GM18505 (cell line): ENCODE measurements around the gene NEB.
A peak's percentile ranks its signal among the peaks of the same experiment; 100 is the strongest.

ENCODE experiments used
- ATAC-seq: cut with Tn5 transposase; IDR thresholded peaks from one replicate; pipeline ENCODE4 v1.9.1; 2021; ENCODE audit not compliant: unreplicated experiment
- POLR2A ChIP-seq: IDR thresholded peaks from 4 replicates; pipeline ENCODE4 v1.6.1; 2011; ENCODE audit warnings: borderline replicate concordance; ENCODE audit not compliant: insufficient read depth, insufficient read length; ENCODE audit errors: extremely low read depth

NEB gene

DNA sequence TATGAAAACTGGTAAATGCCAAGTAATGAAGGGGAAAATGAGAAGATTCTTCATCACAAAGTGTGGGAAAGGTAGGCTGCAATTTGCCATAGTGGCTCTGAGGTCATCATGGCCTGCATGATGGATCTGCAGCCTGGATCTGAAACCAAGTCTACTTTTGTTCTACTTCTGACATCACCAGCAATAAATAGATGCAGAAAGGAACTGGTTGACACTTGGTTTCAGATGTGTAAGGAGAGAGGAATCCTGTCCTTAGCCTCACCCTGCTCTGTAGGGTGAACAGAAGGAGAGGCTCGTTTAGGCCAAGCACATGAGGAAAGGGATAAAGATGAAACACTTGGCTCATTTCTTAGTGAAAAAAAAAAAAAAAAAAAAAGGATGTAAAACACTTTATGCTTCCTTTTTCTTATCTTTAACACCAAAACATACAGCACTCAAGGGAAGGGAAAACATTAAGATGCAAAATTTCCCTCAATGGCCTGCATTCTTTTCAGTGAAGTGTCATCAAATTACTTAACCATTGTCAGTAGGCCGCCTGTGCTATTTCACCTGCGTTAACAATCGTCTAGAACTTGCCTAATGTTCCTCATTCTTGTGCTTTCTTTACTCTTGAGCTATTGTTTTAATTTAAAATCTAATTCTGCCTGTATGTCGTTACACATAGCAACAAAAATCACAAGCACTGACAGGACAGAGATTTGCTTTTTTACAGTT, 3.9 kb downstream of the NEB start:
- no peak for TF ChIP-seq POLR2A
- ATAC-seq: peak; percentile 69

DNA sequence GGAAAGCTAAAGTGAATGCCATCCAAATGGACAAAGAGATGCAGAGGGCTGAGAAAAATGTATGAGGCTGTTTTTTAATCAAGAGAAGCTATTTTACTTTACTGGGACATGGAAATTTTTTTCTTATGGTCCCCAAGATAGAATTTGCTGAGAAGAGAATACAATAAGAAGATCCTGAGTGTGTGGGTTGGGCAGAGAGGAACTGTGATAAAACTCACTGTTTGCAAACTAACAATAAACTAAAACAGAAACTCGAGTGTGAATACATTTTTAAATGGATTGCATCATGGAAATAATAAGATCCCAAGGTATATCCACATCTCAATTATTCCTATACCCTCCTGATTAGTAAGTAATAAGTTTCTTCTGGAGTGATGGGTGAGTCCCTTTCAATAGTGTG, 4.4 kb downstream of the NEB start:
- TF ChIP-seq POLR2A: no peak
- ATAC-seq: no peak

GRCh38 chr2:151729415-151729811, 4.9 kb downstream of the NEB start:
- no peak for TF ChIP-seq POLR2A
- ATAC-seq: no peak

- TF ChIP-seq POLR2A: no peak
- no peak for ATAC-seq
Measured at GRCh38 chr2:151728804-151729414, 5.4 kb downstream of the NEB start.

DNA sequence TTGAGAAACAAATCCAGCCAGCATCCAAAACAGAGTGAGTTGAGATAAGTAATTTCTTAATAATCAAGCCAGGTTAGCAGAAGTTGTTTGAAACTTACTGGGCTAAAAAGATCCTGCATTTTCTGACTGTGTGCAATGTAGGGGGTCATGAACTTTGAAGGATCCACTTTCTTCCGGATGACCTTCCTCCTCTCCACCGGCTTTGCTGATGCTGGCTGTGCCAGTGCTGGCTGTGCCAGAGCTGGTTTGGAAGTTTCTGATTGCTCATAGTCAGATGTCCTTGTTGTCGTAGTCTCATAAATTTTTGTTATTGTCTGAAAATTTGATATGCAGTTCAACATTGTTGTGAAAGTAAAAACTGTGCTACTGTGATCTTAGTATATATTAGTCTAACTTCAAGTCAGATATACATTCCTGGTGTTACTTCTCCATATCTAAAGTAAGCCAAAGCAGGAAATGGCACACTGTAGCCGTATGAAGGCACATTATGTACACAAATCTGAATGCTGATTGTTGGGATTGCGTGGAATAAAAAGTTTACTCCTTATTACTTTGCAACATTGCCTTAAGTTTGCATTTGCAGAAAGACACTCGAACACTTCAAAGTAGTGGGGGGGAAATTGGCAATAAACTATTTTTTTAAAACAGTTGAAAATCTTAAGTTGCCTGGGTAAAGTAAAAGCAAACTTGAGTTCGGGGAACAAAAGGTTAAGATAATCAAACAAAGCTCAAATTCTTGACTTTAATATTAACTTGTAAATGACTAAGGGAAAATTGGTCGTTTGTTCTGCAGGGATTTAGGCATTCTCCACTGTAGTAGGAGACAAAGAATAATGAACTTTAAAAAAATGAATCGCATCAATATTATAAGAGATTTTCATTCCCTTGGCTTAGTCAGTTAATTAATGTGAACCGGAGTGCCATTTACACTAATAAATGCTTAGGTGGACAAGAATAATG, 6.4 kb downstream of the NEB start:
- no peak for ATAC-seq
- TF ChIP-seq POLR2A: no peak

GRCh38 chr2:151721161-151721560, 13.1 kb downstream of the NEB start:
- no peak for ATAC-seq
- no peak for TF ChIP-seq POLR2A

- ATAC-seq: no peak
- TF ChIP-seq POLR2A: no peak
Measured at GRCh38 chr2:151720521-151720920, 13.8 kb downstream of the NEB start.

GRCh38 chr2:151718796-151719195, 15.5 kb downstream of the NEB start:
- TF ChIP-seq POLR2A: no peak
- no peak for ATAC-seq

DNA sequence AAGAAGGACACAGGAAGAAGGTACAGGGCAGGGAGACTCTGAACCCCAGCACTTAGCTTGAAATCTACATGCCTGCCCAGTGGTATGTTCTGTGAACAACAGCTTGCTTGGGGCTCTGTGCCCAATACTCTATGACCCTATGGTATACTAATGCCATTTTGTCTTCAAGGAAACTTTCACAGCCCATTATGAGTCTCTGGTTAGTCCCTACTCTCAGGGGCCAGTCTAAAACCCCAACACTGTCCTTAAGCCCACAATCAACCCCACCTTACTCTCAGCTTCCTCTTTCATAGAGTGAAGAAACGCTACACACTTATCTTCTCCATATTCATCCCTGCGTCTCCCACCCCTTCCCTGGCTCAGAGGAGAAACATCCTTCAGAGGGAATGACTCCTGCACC, 16.0 kb downstream of the NEB start:
- no peak for ATAC-seq
- no peak for TF ChIP-seq POLR2A

DNA sequence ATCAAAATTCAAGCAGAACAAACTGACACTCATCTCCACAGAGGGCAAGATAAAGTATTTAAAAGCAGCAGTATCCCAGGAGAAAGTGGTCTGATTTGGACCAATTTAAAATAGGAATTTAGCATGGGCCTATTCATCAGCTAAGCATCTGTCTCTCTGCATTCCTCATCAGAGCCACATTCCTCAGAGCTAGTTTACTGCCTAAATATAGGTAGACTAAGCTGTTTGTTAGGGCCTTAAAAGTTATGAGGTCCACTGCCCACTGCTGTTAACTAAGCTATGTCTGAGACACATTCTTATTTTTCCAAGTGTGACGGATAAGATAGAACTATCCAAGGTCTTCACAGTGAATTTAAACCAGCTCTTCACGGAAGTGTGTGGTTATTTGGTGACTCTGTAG, 17.6 kb downstream of the NEB start:
- TF ChIP-seq POLR2A: no peak
- no peak for ATAC-seq

DNA sequence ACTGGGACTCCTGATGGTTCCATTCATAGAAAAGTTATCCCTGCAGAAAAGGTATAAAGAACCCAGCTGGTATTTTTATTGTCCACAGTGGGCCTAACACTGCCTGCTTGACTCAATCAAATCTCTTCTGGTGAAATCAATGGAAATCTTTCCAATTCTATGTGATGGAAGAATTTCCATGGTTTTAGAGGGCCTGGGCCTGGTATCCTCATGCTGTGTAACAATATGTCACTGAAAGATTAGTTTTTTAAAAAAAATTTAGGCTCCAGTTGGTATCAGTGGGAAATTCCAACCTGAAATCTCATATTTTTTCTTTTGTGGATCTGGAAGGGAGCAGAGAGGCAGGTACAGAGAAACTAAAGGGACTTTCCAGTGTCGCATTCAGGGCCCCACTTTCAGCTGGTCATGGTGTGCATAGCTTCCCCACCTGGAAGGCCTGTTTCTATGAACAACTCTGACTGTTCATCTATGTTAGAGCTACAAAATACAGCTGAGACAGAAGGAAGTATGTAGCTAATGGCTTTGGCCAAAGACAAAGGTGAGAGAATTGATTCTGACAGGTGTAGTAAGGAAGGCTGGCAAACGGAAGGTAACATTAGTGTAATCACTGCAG, 20.9 kb downstream of the NEB start:
- TF ChIP-seq POLR2A: no peak
- no peak for ATAC-seq

GRCh38 chr2:151711025-151711424, 23.3 kb downstream of the NEB start:
- no peak for ATAC-seq
- TF ChIP-seq POLR2A: no peak

DNA sequence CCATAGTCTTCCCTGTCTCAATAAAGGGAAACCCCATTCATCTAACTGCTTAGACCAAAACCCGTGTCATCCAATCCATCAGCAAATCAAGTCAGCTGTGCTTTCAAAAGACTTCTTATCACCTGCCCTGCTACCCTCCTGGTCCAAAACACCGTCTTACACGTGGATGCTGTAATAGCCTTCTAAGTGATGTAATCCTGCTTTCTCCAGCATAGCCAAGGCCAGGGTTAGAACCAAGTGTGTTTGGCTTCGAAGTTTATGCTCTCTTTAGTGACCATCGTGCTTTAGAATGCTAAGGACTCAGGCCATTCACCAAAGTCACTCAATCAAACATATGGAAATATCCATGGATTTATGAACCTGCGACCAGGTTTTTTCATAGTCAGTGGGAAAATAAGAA, 25.5 kb downstream of the NEB start:
- ATAC-seq: no peak
- no peak for TF ChIP-seq POLR2A
